Measurements from ENCODE around the gene WDR33.
A peak's percentile ranks its signal among the peaks of the same experiment; 100 is the strongest.

The WDR33 gene

DNA sequence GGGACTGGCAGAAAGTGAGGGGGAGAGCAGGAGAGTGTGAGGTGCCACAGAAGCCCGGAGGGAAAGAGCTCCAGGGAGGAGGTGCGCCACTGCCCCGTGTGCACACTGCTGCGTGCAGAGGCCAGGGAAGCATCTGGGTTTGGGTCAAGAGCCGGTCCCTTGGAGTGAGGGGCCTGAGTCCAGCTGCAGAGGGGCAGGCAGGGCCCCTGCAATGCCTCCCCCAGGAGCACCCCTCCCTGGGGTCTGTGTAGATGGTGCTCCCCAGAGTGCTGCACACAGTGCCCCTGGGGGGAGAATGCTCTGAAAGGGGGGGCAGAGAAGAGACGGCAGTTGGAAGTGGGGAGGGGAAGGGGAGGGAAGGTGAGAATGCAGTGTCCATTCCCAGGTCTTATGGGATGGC is 132.0 kb downstream of the WDR33 start:
- DNase-seq (ENCODE audit: low spot score): no peak
- TF ChIP-seq, protein P1, sequence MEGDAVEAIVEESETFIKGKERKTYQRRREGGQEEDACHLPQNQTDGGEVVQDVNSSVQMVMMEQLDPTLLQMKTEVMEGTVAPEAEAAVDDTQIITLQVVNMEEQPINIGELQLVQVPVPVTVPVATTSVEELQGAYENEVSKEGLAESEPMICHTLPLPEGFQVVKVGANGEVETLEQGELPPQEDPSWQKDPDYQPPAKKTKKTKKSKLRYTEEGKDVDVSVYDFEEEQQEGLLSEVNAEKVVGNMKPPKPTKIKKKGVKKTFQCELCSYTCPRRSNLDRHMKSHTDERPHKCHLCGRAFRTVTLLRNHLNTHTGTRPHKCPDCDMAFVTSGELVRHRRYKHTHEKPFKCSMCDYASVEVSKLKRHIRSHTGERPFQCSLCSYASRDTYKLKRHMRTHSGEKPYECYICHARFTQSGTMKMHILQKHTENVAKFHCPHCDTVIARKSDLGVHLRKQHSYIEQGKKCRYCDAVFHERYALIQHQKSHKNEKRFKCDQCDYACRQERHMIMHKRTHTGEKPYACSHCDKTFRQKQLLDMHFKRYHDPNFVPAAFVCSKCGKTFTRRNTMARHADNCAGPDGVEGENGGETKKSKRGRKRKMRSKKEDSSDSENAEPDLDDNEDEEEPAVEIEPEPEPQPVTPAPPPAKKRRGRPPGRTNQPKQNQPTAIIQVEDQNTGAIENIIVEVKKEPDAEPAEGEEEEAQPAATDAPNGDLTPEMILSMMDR (IDR thresholded peaks at IDR 0.05; ENCODE audit: extremely low read depth, insufficient read depth, missing control alignments): no peak
- in situ Hi-C loops (cut with MboI; ENCODE audit: low pct_unique_long_range_greater_than_20kb, low sequenced_read_pairs, unreplicated experiment): no loop called here

DNA sequence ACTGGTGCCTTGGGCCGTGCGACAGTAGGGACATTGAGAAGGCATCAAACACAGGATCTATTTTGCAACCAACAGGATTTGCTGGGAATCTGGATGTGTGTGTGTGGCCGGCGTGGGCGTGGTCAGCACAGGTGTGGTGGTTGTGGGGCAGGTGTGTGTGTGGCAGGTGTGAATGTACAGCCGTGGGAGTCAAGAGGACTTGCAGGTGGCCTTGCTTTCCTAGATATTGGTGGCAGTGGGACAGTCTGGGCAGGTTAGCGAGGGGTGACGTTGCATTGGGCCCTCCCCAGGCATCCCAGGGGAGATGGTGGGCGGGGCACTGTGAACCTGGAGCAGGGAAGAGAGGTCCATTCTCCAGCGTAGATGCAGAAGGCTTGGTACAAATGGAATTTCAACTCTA is 132.4 kb downstream of the WDR33 start:
- TF ChIP-seq, protein P1 (IDR thresholded peaks at IDR 0.05; ENCODE audit: extremely low read depth, insufficient read depth, missing control alignments): no peak
- no peak for DNase-seq (ENCODE audit: low spot score)
- in situ Hi-C loops (cut with MboI; ENCODE audit: low pct_unique_long_range_greater_than_20kb, low sequenced_read_pairs, unreplicated experiment): no loop called here

DNA sequence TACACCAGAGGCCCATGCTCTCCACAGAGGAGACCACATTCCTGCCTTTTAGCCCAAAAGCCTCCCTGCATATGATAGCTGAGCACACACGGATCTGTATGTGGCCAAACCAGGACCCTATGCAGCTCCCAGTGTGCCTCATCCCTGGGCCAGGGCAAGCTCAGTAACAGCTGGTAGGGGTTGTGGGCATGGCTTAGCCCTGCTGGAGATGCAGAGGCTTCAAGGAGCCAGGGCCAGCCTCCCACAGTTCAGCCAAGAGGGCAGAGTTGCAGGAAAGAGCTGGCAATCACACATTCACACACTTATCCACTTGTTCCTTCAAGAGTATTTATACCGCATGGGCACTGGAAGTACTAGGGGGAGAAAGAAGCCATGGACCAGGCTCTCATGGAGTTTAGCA is 134.1 kb downstream of the WDR33 start:
- no peak for DNase-seq (ENCODE audit: low spot score)
- in situ Hi-C loops (cut with MboI; ENCODE audit: low pct_unique_long_range_greater_than_20kb, low sequenced_read_pairs, unreplicated experiment): no loop called here
- TF ChIP-seq, protein P1 (IDR thresholded peaks at IDR 0.05; ENCODE audit: extremely low read depth, insufficient read depth, missing control alignments): no peak

DNA sequence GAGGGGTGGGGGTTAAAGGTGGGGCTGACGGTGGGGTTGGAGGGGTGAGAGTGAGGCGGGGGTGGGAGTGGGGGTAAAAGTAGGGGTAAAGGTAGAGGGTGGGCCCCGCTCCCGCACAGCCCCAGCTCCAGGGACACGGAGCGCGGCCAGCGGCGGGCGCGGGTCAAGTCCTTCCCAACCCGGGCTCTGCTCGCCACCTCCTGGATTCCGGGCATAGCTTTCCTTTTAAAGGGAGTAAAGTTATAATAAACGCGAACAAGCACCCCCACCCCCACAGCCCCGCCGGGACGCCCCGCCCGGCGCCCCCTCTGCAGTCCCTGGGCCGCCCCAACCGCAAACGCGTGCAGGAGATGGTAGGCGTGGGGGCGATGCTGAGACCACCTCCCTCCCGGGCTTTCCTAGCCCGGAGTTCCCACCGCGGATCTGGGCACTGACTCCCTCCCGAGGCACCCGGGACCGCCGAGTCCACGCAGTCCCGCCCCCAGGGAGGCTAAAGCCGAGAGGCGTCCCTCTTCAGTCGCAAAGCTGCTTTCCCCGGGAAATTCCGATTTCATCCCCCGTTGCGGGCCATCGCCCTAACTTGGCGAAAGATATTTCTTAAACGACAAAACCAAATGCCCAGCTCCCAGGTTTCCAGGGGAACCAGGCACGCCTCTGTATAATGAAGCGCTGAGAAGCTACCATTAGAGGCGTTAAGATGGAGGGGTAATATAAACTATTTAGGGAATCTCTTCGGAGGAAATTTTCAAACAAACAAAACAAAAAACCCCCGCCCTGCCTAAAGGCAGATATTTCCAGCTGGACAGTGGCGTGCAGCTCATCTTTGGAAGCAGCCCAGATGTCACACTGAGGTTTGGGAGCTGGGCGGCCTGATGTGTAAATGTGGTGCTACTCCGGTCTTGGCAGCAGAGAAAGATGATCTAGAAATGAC is 135.4 kb downstream of the WDR33 start, which contains the start of gene LIMS2:
LIMS2 (minus strand) TSS at position 200 of the 931 bp plus-strand sequence. CDS start 506 bp downstream, outside the sequence.
- DNase-seq (ENCODE audit: low spot score): peak; percentile 64
- in situ Hi-C loops (cut with MboI; ENCODE audit: low pct_unique_long_range_greater_than_20kb, low sequenced_read_pairs, unreplicated experiment): no loop called here
- TF ChIP-seq, protein P1 (IDR thresholded peaks at IDR 0.05; ENCODE audit: extremely low read depth, insufficient read depth, missing control alignments): no peak

DNA sequence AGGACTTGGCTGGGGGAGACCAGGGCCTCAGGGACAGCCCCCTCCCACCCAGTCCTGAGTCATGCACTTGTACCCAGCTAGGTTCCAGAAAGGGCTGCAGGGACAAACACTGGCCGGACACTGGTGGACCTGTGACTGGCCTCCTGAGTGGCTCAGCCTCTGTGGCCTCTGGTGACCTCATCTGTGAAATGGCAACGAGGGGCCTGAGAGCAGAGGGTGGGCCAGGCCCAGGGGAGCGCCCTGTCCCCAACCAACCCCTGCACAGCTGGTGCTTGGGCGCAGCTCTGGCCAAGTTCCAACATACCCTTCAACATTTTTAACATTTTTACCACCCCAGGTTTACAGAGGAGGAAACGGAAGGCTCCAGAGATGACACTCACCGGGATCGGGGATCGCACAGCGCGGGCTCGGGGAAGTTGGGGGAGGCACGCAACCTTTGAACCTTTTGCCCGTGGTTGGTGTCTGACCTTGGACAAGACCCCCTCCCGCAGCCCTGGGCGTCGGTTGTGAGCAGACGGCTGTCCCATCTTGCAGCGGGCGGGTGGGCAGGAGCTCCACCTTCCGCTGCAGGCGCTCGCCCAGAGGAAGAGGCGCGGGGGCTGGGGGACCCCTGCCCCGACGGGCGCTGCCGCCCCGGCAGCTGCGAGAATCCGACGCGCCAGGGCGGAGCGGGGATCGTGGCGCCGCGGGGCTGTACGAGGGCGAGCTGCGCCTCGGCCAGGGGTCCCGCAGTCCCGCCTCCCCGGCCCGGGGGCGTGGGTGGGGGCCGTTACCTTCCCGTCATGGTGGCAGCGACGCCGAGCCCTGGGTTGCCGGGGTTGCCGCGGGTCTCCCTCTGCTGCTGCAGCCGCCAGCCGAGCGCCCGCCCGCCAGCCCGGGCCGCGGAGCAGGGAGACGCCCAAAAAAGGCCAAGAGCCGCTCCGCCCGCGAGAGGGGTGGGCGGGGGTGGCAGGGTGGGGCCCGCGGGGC is 136.4 kb downstream of the WDR33 start:
- TF ChIP-seq, protein P1 (IDR thresholded peaks at IDR 0.05; ENCODE audit: extremely low read depth, insufficient read depth, missing control alignments): no peak
- peak; percentile 80 for DNase-seq (ENCODE audit: low spot score)
- in situ Hi-C loops (cut with MboI; ENCODE audit: low pct_unique_long_range_greater_than_20kb, low sequenced_read_pairs, unreplicated experiment): no loop called here
